GM12892 (cell line): ENCODE measurements around the gene RIPOR1.

Source experiments
- POLR2A ChIP-seq: IDR thresholded peaks from 2 replicates; pipeline ENCODE4 v1.6.1; 2011; ENCODE audit warnings: low read depth, low read length, control low read depth
- POLR2AphosphoS5 ChIP-seq: IDR thresholded peaks from 2 replicates; pipeline ENCODE4 v1.6.1; 2011; ENCODE audit warnings: low read depth, low read length, control low read depth
- TAF1 ChIP-seq: IDR thresholded peaks from 2 replicates; pipeline ENCODE4 v1.6.1; 2011; ENCODE audit warnings: low read depth, mild to moderate bottlenecking, control low read depth, low read length, borderline replicate concordance

DNA sequence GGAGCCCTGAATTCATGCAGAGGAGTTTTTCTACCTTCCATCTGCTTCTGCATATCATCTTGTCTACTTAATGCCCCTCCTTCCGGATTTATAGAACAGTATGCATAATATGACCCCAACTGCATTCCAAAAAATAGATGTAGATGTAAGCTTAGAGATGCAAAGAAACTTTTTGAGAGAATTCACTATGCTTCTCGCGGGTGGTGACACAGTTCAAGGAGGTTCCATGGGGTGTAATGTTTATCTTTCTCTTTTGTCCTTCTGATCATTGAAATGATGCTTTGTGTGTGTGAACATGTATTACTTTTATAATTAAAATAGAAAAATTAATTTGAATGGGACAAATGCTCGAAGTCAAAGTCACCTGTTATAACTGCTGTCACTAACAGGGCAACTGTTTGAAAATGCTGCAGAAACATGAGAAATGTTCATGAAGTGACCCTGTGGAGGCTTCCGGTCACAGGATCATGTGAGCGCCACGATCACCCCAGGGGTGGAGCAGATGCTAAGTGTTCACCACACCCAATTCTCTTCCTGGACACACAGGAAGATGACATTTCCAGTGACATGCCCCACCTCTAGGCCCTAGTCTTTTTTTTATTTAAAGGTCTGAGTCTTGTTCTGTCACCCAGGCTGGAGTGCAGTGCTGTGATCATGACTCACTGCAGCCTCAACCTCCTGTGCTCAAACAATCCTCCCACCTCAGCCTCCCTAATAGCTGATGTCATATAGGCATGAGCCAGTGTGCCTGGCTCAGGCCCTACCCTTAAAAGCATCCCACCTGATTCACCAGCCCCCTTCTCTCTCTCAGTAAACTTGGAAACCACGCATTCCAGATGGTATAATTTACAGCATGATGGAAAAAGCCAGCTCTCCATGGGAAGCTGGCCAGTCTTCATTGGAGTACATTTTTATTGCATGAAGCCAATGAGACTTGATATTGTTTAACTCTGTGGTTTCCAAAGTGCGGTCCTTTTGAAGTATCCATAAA lies 24.3 kb upstream of the RIPOR1 start:
- no peak for TF ChIP-seq POLR2A
- no peak for TF ChIP-seq POLR2AphosphoS5
- TF ChIP-seq TAF1: no peak
